H1 (cell line): ENCODE data around the gene PRX. TPM values are rescaled to one million over a fixed set of nuclear protein-coding genes. Genes with fewer than 3 reads are reported as not detected.

Experiments
- CTCF ChIA-PET: fragments of 300-600 bp; sonication (Branson Sonifier 250); formaldehyde crosslinking; loops from one replicate; lab custom pipeline; 2021; ENCODE audit not compliant: partially characterized antibody; lab: Charles Lee
- POLR2A ChIA-PET: fragments of 300-600 bp; sonication (Branson Sonifier 250); formaldehyde crosslinking; loops from one replicate; lab custom pipeline; 2021; ENCODE audit warnings: inconsistent platforms; ENCODE audit not compliant: partially characterized antibody; lab: Charles Lee
- DNase-seq, 2 experiments: peaks; one replicate each; pipeline versions ENCODE4 v3.0.0 to v3.0.0-alpha.2; 2010 to 2022; ENCODE audit warnings: low spot score in 2 of 2, low read depth in 1 of 2, mixed read lengths in 1 of 2
- FAIRE-seq: peaks from 2 replicates; lab custom pipeline; 2011; peaks lifted over from hg19 to GRCh38; lab: Jason Lieb, UNC
- H2AFZ ChIP-seq: 2 replicates; pipeline ENCODE4 v1.8.1; 2012; ENCODE audit warnings: low read length, inconsistent platforms
- H2AK5ac ChIP-seq: 2 replicates; pipeline ENCODE4 v1.6.1; 2013; ENCODE audit warnings: low read depth, low read length
- H2BK120ac ChIP-seq: replicated peaks from 2 replicates; pipeline ENCODE3; 2013; ENCODE audit warnings: low read depth, low read length, inconsistent platforms
- H2BK12ac ChIP-seq: 2 replicates; pipeline ENCODE4 v1.6.1; 2013; ENCODE audit warnings: low read depth, low read length
- H2BK15ac ChIP-seq: 2 replicates; pipeline ENCODE4 v1.6.1; 2013; ENCODE audit warnings: low read length
- H2BK20ac ChIP-seq: 2 replicates; pipeline ENCODE4 v1.6.1; 2013; ENCODE audit warnings: low read length
- H2BK5ac ChIP-seq: 2 replicates; pipeline ENCODE4 v1.6.1; 2013; ENCODE audit warnings: low read depth, low read length
- H3K14ac ChIP-seq: 2 replicates; pipeline ENCODE4 v1.6.1; 2013; ENCODE audit warnings: inconsistent platforms; ENCODE audit not compliant: insufficient read length
- H3K18ac ChIP-seq: 2 replicates; pipeline ENCODE4 v1.6.1; 2013; ENCODE audit warnings: low read length; ENCODE audit errors: extremely low read depth
- H3K23ac ChIP-seq: 2 replicates; pipeline ENCODE4 v1.6.1; 2013; ENCODE audit warnings: inconsistent platforms; ENCODE audit not compliant: insufficient read length
- H3K23me2 ChIP-seq: 2 replicates; pipeline ENCODE4 v1.6.1; 2013; ENCODE audit warnings: low read depth, low read length
- H3K27ac ChIP-seq: 2 replicates; pipeline ENCODE4 v1.6.1; 2011; ENCODE audit warnings: low read depth, low read length, inconsistent platforms
- H3K27me3 ChIP-seq, 4 experiments: replicated peaks in 1 of 4; 1 replicate in 1 of 4; 2 replicates in 3 of 4; pipeline versions ENCODE4 v1.6.1 to v1.8.1; 2011 to 2013; ENCODE audit warnings: low read length in 3 of 4, mild to moderate bottlenecking in 3 of 4, inconsistent platforms in 2 of 4, mixed read lengths in 2 of 4, moderate library complexity in 1 of 4; ENCODE audit not compliant: control insufficient read depth in 3 of 4, insufficient read depth in 3 of 4; ENCODE audit errors: extremely low read depth in 1 of 4
- H3K36me3 ChIP-seq, 4 experiments: 2 replicates each; pipeline versions ENCODE4 v1.6.1 to v1.8.1; 2011 to 2013; ENCODE audit warnings: mild to moderate bottlenecking in 4 of 4, low read length in 3 of 4, moderate library complexity in 2 of 4, control low read depth in 1 of 4, inconsistent platforms in 1 of 4; ENCODE audit not compliant: insufficient read depth in 4 of 4, control insufficient read depth in 2 of 4
- H3K4ac ChIP-seq: replicated peaks from 2 replicates; pipeline ENCODE3; 2013; ENCODE audit warnings: low read length, low read depth, mixed read lengths, inconsistent platforms; ENCODE audit not compliant: insufficient read length
- H3K4me1 ChIP-seq, 4 experiments: replicated peaks in 1 of 4; 1 replicate in 1 of 4; 2 replicates in 3 of 4; pipeline versions ENCODE4 v1.6.1 to v1.8.1; 2011 to 2013; ENCODE audit warnings: low read length in 3 of 4, inconsistent platforms in 2 of 4, mixed read lengths in 1 of 4; ENCODE audit not compliant: insufficient read depth in 4 of 4, control insufficient read depth in 3 of 4
- H3K4me2 ChIP-seq, 2 experiments: 2 replicates each; pipeline versions ENCODE4 v1.6.1 to v1.8.1; 2011 to 2013; ENCODE audit warnings: low read depth in 2 of 2, low read length in 2 of 2, control low read depth in 1 of 2, inconsistent platforms in 1 of 2, mild to moderate bottlenecking in 1 of 2; ENCODE audit not compliant: insufficient read depth in 1 of 2
- H3K4me3 ChIP-seq, 4 experiments: fragments of 200-600, 300-600 bp in 1 of 4; sonication (generic), shearing (Covaris generic), sonication (Bioruptor Twin) in 1 of 4; 2 replicates each; pipeline versions ENCODE4 v1.5.1 to v1.8.1; 2011 to 2016; ENCODE audit warnings: low read length in 4 of 4, low read depth in 3 of 4, control low read depth in 2 of 4, inconsistent platforms in 2 of 4, mild to moderate bottlenecking in 2 of 4, mixed read lengths in 1 of 4, moderate library complexity in 1 of 4; ENCODE audit not compliant: insufficient read depth in 2 of 4; ENCODE audit errors: extremely low read depth in 1 of 4
- H3K56ac ChIP-seq: replicated peaks from 2 replicates; pipeline ENCODE3; 2013; ENCODE audit warnings: low read depth, mild to moderate bottlenecking, mixed read lengths, low read length, inconsistent platforms; ENCODE audit not compliant: insufficient read length
- H3K79me1 ChIP-seq: 2 replicates; pipeline ENCODE4 v1.6.1; 2013; ENCODE audit warnings: low read depth, low read length, control low read depth
- H3K79me2 ChIP-seq, 2 experiments: 2 replicates each; pipeline versions ENCODE4 v1.6.1 to v1.8.1; 2012 to 2013; ENCODE audit warnings: low read length in 2 of 2, mild to moderate bottlenecking in 2 of 2, inconsistent platforms in 1 of 2; ENCODE audit not compliant: insufficient read depth in 2 of 2, control insufficient read depth in 1 of 2
- H3K9ac ChIP-seq, 4 experiments: replicated peaks in 1 of 4; 1 replicate in 1 of 4; 2 replicates in 3 of 4; pipeline versions ENCODE4 v1.6.1 to v1.8.1; 2011 to 2013; ENCODE audit warnings: low read depth in 3 of 4, low read length in 3 of 4, control low read depth in 2 of 4, mild to moderate bottlenecking in 2 of 4, moderate library complexity in 2 of 4, inconsistent platforms in 1 of 4; ENCODE audit errors: extremely low read depth in 1 of 4
- H3K9me3 ChIP-seq, 2 experiments: 2 replicates each; pipeline versions ENCODE4 v1.6.1 to v1.8.1; 2012 to 2013; ENCODE audit warnings: mild to moderate bottlenecking in 2 of 2, moderate library complexity in 2 of 2, control low read depth in 1 of 2, inconsistent platforms in 1 of 2, low read depth in 1 of 2, low read length in 1 of 2, mixed read lengths in 1 of 2; ENCODE audit not compliant: insufficient read depth in 2 of 2
- H4K20me1 ChIP-seq, 2 experiments: replicated peaks in 1 of 2; 2 replicates each; pipeline versions ENCODE3 to v1.8.1; 2011 to 2013; ENCODE audit warnings: inconsistent platforms in 2 of 2, low read length in 2 of 2, mild to moderate bottlenecking in 1 of 2; ENCODE audit not compliant: insufficient read depth in 2 of 2, control insufficient read depth in 1 of 2
- H4K5ac ChIP-seq: 2 replicates; pipeline ENCODE4 v1.6.1; 2013; ENCODE audit warnings: low read length, low read depth, mixed read lengths, inconsistent platforms; ENCODE audit not compliant: insufficient read length
- H4K8ac ChIP-seq: 2 replicates; pipeline ENCODE4 v1.8.0; 2013; ENCODE audit warnings: mild to moderate bottlenecking, moderate library complexity, low read length, inconsistent platforms; ENCODE audit not compliant: insufficient read depth; ENCODE audit errors: extremely low read depth
- H4K91ac ChIP-seq: replicated peaks from 2 replicates; pipeline ENCODE3; 2013; ENCODE audit warnings: low read length, mixed read lengths, inconsistent platforms; ENCODE audit not compliant: insufficient read length
- CBX8 ChIP-seq: fragments of 300-800, 300-1000 bp; sonication (generic); IDR thresholded peaks from 2 replicates; pipeline ENCODE4 v1.7.1; 2016; ENCODE audit warnings: low read depth, low read length, borderline replicate concordance
- CTBP2 ChIP-seq: IDR thresholded peaks from 2 replicates; pipeline ENCODE4 v1.7.0; 2011; ENCODE audit warnings: borderline replicate concordance, mild to moderate bottlenecking, moderate library complexity, mixed read lengths, low read length; ENCODE audit not compliant: insufficient read depth, insufficient read length
- HDAC2 ChIP-seq, 2 experiments: fragments of 300-600 bp in 1 of 2; sonication (generic) in 1 of 2; IDR thresholded peaks; 2 replicates each; pipeline ENCODE4 v1.6.1; 2011 to 2012; ENCODE audit warnings: low read depth in 2 of 2, low read length in 2 of 2, mild to moderate bottlenecking in 2 of 2, moderate library complexity in 2 of 2, borderline replicate concordance in 1 of 2, inconsistent platforms in 1 of 2
- MAX ChIP-seq: IDR thresholded peaks from 2 replicates; pipeline ENCODE4 v1.6.1; 2012; ENCODE audit warnings: inconsistent platforms
- RNF2 ChIP-seq: fragments of 200-900, 300-1000 bp; sonication (generic); IDR thresholded peaks from 2 replicates; pipeline ENCODE4 v1.7.1; 2016; ENCODE audit warnings: borderline replicate concordance, low read depth, mild to moderate bottlenecking, antibody characterized with exemption, low read length; ENCODE audit not compliant: poor library complexity, severe bottlenecking; ENCODE audit errors: missing control alignments
- RXRA ChIP-seq: IDR thresholded peaks from 2 replicates; pipeline ENCODE4 v1.6.1; 2011; ENCODE audit warnings: low read depth, mild to moderate bottlenecking, low read length, moderate library complexity; ENCODE audit not compliant: insufficient read depth
- SIN3A ChIP-seq, 2 experiments: IDR thresholded peaks in 1 of 2; conservative IDR thresholded peaks in 1 of 2; 2 replicates each; pipeline ENCODE4 v1.6.1; 2011 to 2012; ENCODE audit warnings: low read length in 2 of 2, improper control_type of control experiment in 1 of 2, low read depth in 1 of 2, mild to moderate bottlenecking in 1 of 2
- SIRT6 ChIP-seq: IDR thresholded peaks from one replicate; pipeline ENCODE4 v1.7.1; 2012; ENCODE audit warnings: low read length, inconsistent platforms
- SP2 ChIP-seq: IDR thresholded peaks from 2 replicates; pipeline ENCODE4 v1.6.1; 2012; ENCODE audit warnings: mild to moderate bottlenecking, low read length, inconsistent platforms
- SRF ChIP-seq: IDR thresholded peaks from 2 replicates; pipeline ENCODE4 v1.6.1; 2011; ENCODE audit warnings: mild to moderate bottlenecking, low read depth, low read length, moderate library complexity
- WGBS, 2 experiments: shearing (Covaris generic) in 1 of 2; methylation state at CpG; one replicate each; pipeline versions ENCODE4 v1.1.6 to v1.1.7; 2013 to 2015; ENCODE audit warnings: low lambda C conversion rate in 2 of 2, mixed read lengths in 2 of 2, inconsistent platforms in 1 of 2, low coverage in 1 of 2, missing lambda C conversion rate in 1 of 2; ENCODE audit not compliant: insufficient replicate concordance in 2 of 2, insufficient coverage in 1 of 2, insufficient read length in 1 of 2; ENCODE audit errors: extremely low coverage in 1 of 2, missing lambda C conversion rate in 1 of 2; 5-methylcytosine and 5-hydroxymethylcytosine counted together
- polyA plus RNA-seq, 7 experiments: library from polyadenylated mRNA; depleted of rRNA in 3 of 7; stranded (reverse) in 5 of 7; unstranded in 2 of 7; fragments of >200 nt in 5 of 7; fragments of 200-250 nt in 2 of 7; gene quantifications; 1 replicate in 5 of 7; 2 replicates in 1 of 7; 4 replicates in 1 of 7; pipeline versions ENCODE4 v1.2.1 to v1.2.3, GENCODE V29; 2011 to 2013; ENCODE audit warnings: missing spikeins in 2 of 7, mixed read lengths in 2 of 7
- total RNA-seq: library from RNA; stranded (reverse); fragmentation: NEBNext Ultra II Directional; extraction: Animal tissue kit (Norgen Biotek cat#: 25700); gene quantifications from 2 replicates; pipeline ENCODE4 v1.2.1, GENCODE V29; 2021

PRX gene
- total and polyA plus RNA-seq, 2 of the 8 experiments (the other 6 are each of a cell fraction or from before 2014, with no cell fraction given), result 2.8 to 5.8 TPM

- no peak overlapping the region for H3K14ac ChIP-seq
- CTCF ChIA-PET, result interaction anchor here (5.1 kb wide), 1 partner anchor 18 kb away, joined by 29 read pairs; the partner anchor contains the start of gene BLVRB
- H2BK12ac ChIP-seq, result peak overlapping the region; percentile 80; the same call in 1 of the 2 replicates
- no peaks in the 10 kb centered on the region for H3K27me3 ChIP-seq
- no peak for DNase-seq
- no peak overlapping the region for H2AK5ac ChIP-seq
- peaks cover 5 to 8% (median 6%) of the 10 kb centered on the region in 4 experiments; a peak in 5 of 8 replicates for H3K36me3 ChIP-seq
- H4K91ac ChIP-seq, result no peak overlapping the region
- no peak overlapping the region for H2AFZ ChIP-seq
- H2BK5ac ChIP-seq, result no peak overlapping the region
- H3K9me3 ChIP-seq, result no peaks in the 10 kb centered on the region
- peaks cover 3 to 9% (median 7%) of the 10 kb centered on the region in 4 experiments; a peak in 6 of 7 replicates for H3K4me1 ChIP-seq
- FAIRE-seq, result no peak
- POLR2A ChIA-PET, result interaction anchor here (1.1 to 1.8 kb wide), 4 partner anchors 8 to 26 kb away, joined by 3 to 7 read pairs (median 4); no protein-coding TSS in a partner anchor
- peaks cover 0 to 19% of the 10 kb centered on the region in 2 experiments; a peak in 2 of 4 replicates for H3K79me2 ChIP-seq
- H4K5ac ChIP-seq, result no peak overlapping the region
- H3K18ac ChIP-seq, result no peak overlapping the region
- H3K9ac ChIP-seq, result peak overlapping the region in 3 of 4 experiments; percentile 48 to 57 (median 52); a peak in 4 of 7 replicates
- H3K4me2 ChIP-seq, result 0 out of 4 replicates have a peak overlapping the region, but pooled peaks of 1 of the 2 experiments have one; percentile 57
- no peak overlapping the region for H2BK120ac ChIP-seq
- H4K8ac ChIP-seq, result peak overlapping the region; percentile 95; the same call in 1 of the 2 replicates
- 83% methylated on average over 8 of the region's 8 CpGs; no CpG with 5 or more reads in 1 of the 2 experiments for WGBS, 2 experiments
- no peak overlapping the region for H3K23ac ChIP-seq
- no peaks in the 10 kb centered on the region for H3K79me1 ChIP-seq
- no peak overlapping the region for H3K56ac ChIP-seq
- no peak overlapping the region for H3K4me3 ChIP-seq
- H3K27ac ChIP-seq, result no peak overlapping the region; the same call in 1 of the 2 replicates
- H2BK20ac ChIP-seq, result no peak overlapping the region
- no peak overlapping the region for H3K4ac ChIP-seq
- H3K23me2 ChIP-seq, result peaks cover 7% of the 10 kb centered on the region; the same call in 1 of the 2 replicates
- peaks cover 0 to 3% of the 10 kb centered on the region in 2 experiments for H4K20me1 ChIP-seq
- 0 out of 2 replicates have a peak overlapping the region, but pooled peaks have one; percentile 92 for H2BK15ac ChIP-seq
- TF ChIP-seq RNF2, result no peak
- no peak for TF ChIP-seq RXRA
- no peak for TF ChIP-seq SRF
- TF ChIP-seq CBX8, result no peak
- no peak for TF ChIP-seq SIN3A (conservative IDR thresholded peaks at IDR 0.05 in 1 of 2, IDR thresholded peaks at IDR 0.05 in 1 of 2; ENCODE audit: low read depth in 1 of 2, low read length in 2 of 2)
- no peak for TF ChIP-seq SP2
- TF ChIP-seq SIRT6, result no peak
- TF ChIP-seq HDAC2 (IDR thresholded peaks at IDR 0.05; ENCODE audit: borderline replicate concordance in 1 of 2, low read depth in 2 of 2, low read length in 2 of 2), result no peak
- no peak for TF ChIP-seq MAX
- no peak for TF ChIP-seq CTBP2
These were observed 33.1 kb upstream of the PRX start for GRCh38 chr19:40446263-40446784.
